IMR-90 (cell line): ENCODE data around the gene EXOG. TPM values are rescaled to one million over a fixed set of nuclear protein-coding genes. Genes with fewer than 3 reads are reported as not detected.

ENCODE experiments used
- ATAC-seq: fragments of 200-7000 bp; cut with Tn5 transposase; 2 replicates; pipeline ENCODE4 v1.9.1; 2020; ENCODE audit warnings: low read depth, mild to moderate bottlenecking, moderate library complexity
- BruUV-seq: library from RNA; stranded (reverse); fragments of 400-500 nt; replicated peaks from 2 replicates; lab custom pipeline; 2021; lab: Mats Ljungman, UMichigan
- CTCF ChIA-PET: fragments of 300-600 bp; formaldehyde crosslinking; extraction: SDS; loops from one replicate; lab custom pipeline; 2021; ENCODE audit warnings: antibody characterized with exemption; lab: Yijun Ruan, JAX
- POLR2A ChIA-PET: fragments of 300-600 bp; sonication (Branson Sonifier 250); formaldehyde crosslinking; loops from one replicate; lab custom pipeline; 2022; ENCODE audit warnings: antibody characterized with exemption; ENCODE audit not compliant: unreplicated experiment; lab: Charles Lee
- DNase-seq: peaks from one replicate; pipeline ENCODE4 v3.0.0; 2013
- H2AFZ ChIP-seq: replicated peaks from 2 replicates; pipeline ENCODE3; 2013; ENCODE audit warnings: low read length, mild to moderate bottlenecking; ENCODE audit not compliant: poor library complexity
- H2AK5ac ChIP-seq: 2 replicates; pipeline ENCODE4 v1.6.1; 2013; ENCODE audit warnings: low read depth, low read length, inconsistent platforms
- H2AK9ac ChIP-seq: replicated peaks from 2 replicates; pipeline ENCODE3; 2013; ENCODE audit warnings: mild to moderate bottlenecking, low read depth, low read length, moderate library complexity; ENCODE audit not compliant: poor library complexity
- H2BK120ac ChIP-seq: 2 replicates; pipeline ENCODE4 v1.6.1; 2013; ENCODE audit warnings: low read depth, low read length, inconsistent platforms
- H2BK15ac ChIP-seq: 3 replicates; pipeline ENCODE4 v1.6.1; 2013; ENCODE audit warnings: low read depth, low read length, inconsistent platforms
- H2BK20ac ChIP-seq: 2 replicates; pipeline ENCODE4 v1.6.1; 2013; ENCODE audit warnings: low read depth, mild to moderate bottlenecking, inconsistent platforms, low read length, moderate library complexity
- H2BK5ac ChIP-seq: 2 replicates; pipeline ENCODE4 v1.6.1; 2013; ENCODE audit warnings: mild to moderate bottlenecking, low read depth, low read length, inconsistent platforms; ENCODE audit not compliant: poor library complexity, severe bottlenecking
- H3K14ac ChIP-seq: replicated peaks from 2 replicates; pipeline ENCODE4 v1.6.1; 2013; ENCODE audit warnings: low read depth, low read length, inconsistent platforms
- H3K18ac ChIP-seq: 2 replicates; pipeline ENCODE4 v1.6.1; 2013; ENCODE audit warnings: low read depth, low read length, control low read depth
- H3K23ac ChIP-seq: 2 replicates; pipeline ENCODE4 v1.6.1; 2013; ENCODE audit warnings: low read depth, low read length, inconsistent platforms
- H3K27ac ChIP-seq: 2 replicates; pipeline ENCODE4 v1.5.1; 2013; ENCODE audit warnings: mild to moderate bottlenecking, control low read depth, low read length; ENCODE audit not compliant: insufficient read depth
- H3K27me3 ChIP-seq: 2 replicates; pipeline ENCODE4 v1.6.1; 2013; ENCODE audit warnings: low read length; ENCODE audit not compliant: control insufficient read depth, insufficient read depth
- H3K36me3 ChIP-seq: 2 replicates; pipeline ENCODE4 v1.6.1; 2013; ENCODE audit warnings: low read length, mixed read lengths; ENCODE audit not compliant: control insufficient read depth, insufficient read depth
- H3K4ac ChIP-seq: 2 replicates; pipeline ENCODE4 v1.6.1; 2013; ENCODE audit warnings: low read depth, low read length, inconsistent platforms
- H3K4me1 ChIP-seq: 2 replicates; pipeline ENCODE4 v1.6.1; 2013; ENCODE audit warnings: low read length, mixed read lengths; ENCODE audit not compliant: control insufficient read depth, insufficient read depth
- H3K4me2 ChIP-seq: 2 replicates; pipeline ENCODE4 v1.6.1; 2013; ENCODE audit warnings: low read depth, mild to moderate bottlenecking, control low read depth, low read length, moderate library complexity
- H3K4me3 ChIP-seq: 2 replicates; pipeline ENCODE4 v1.5.1; 2013; ENCODE audit warnings: low read depth, mild to moderate bottlenecking, control low read depth, low read length, moderate library complexity; ENCODE audit not compliant: insufficient read depth
- H3K56ac ChIP-seq: 2 replicates; pipeline ENCODE4 v1.6.1; 2013; ENCODE audit warnings: low read length, inconsistent platforms; ENCODE audit not compliant: insufficient read depth; ENCODE audit errors: extremely low read depth
- H3K79me1 ChIP-seq, 2 experiments: 2 replicates each; pipeline ENCODE4 v1.6.1; 2013; ENCODE audit warnings: low read length in 2 of 2, inconsistent platforms in 1 of 2, low read depth in 1 of 2
- H3K9ac ChIP-seq: 2 replicates; pipeline ENCODE4 v1.6.1; 2013; ENCODE audit warnings: low read depth, low read length, control low read depth
- H3K9me1 ChIP-seq: 2 replicates; pipeline ENCODE4 v1.6.1; 2013; ENCODE audit warnings: low read length, inconsistent platforms; ENCODE audit not compliant: insufficient read depth
- H3K9me3 ChIP-seq: 2 replicates; pipeline ENCODE4 v1.6.1; 2013; ENCODE audit warnings: low read length; ENCODE audit not compliant: control insufficient read depth, insufficient read depth
- H4K20me1 ChIP-seq: 2 replicates; pipeline ENCODE4 v1.6.1; 2013; ENCODE audit warnings: low read length, inconsistent platforms; ENCODE audit not compliant: insufficient read depth
- H4K5ac ChIP-seq: 2 replicates; pipeline ENCODE4 v1.6.1; 2013; ENCODE audit warnings: mild to moderate bottlenecking, low read depth, low read length, control low read depth
- H4K8ac ChIP-seq, 2 experiments: 2 replicates each; pipeline ENCODE4 v1.6.1; 2013; ENCODE audit warnings: low read depth in 2 of 2, low read length in 2 of 2, control low read depth in 1 of 2, inconsistent platforms in 1 of 2
- H4K91ac ChIP-seq: 2 replicates; pipeline ENCODE4 v1.6.1; 2013; ENCODE audit warnings: low read depth, low read length, inconsistent platforms; ENCODE audit not compliant: insufficient read depth
- BHLHE40 ChIP-seq: fragments of 150-350 bp; IDR thresholded peaks from 2 replicates; pipeline ENCODE4 v1.6.1; 2016; ENCODE audit warnings: mild to moderate bottlenecking, low read depth, low read length
- CEBPB ChIP-seq: IDR thresholded peaks from 2 replicates; pipeline ENCODE4 v1.6.1; 2012; ENCODE audit warnings: low read depth, low read length, improper control_type of control experiment
- CHD1 ChIP-seq: IDR thresholded peaks from 2 replicates; pipeline ENCODE4 v1.6.1; 2012; ENCODE audit warnings: low read depth, low read length, improper control_type of control experiment
- CTCF ChIP-seq: conservative IDR thresholded peaks from 2 replicates; pipeline ENCODE4 v1.5.1; 2012; ENCODE audit warnings: mild to moderate bottlenecking, low read depth, low read length, improper control_type of control experiment
- FOS ChIP-seq: fragments of 150-350 bp; IDR thresholded peaks from 2 replicates; pipeline ENCODE4 v1.6.1; 2016; ENCODE audit warnings: low read depth, low read length
- MAFK ChIP-seq: IDR thresholded peaks from 2 replicates; pipeline ENCODE4 v1.6.1; 2012; ENCODE audit warnings: low read depth, low read length, improper control_type of control experiment
- MAZ ChIP-seq: IDR thresholded peaks from 2 replicates; pipeline ENCODE4 v1.6.1; 2012; ENCODE audit warnings: low read depth, mild to moderate bottlenecking, low read length, improper control_type of control experiment, moderate library complexity, borderline replicate concordance
- MXI1 ChIP-seq: IDR thresholded peaks from 2 replicates; pipeline ENCODE4 v1.6.1; 2012; ENCODE audit warnings: low read depth, mild to moderate bottlenecking, low read length, moderate library complexity, borderline replicate concordance
- NFE2L2 ChIP-seq: fragments of 150-350 bp; IDR thresholded peaks from 2 replicates; pipeline ENCODE4 v1.6.1; 2016; ENCODE audit warnings: low read depth, mild to moderate bottlenecking, low read length
- POLR2A ChIP-seq: IDR thresholded peaks from 2 replicates; pipeline ENCODE4 v1.6.1; 2012; ENCODE audit warnings: mild to moderate bottlenecking, low read depth, low read length
- RAD21 ChIP-seq: IDR thresholded peaks from 2 replicates; pipeline ENCODE4 v1.6.1; 2012; ENCODE audit warnings: low read length, improper control_type of control experiment
- RCOR1 ChIP-seq: IDR thresholded peaks from 2 replicates; pipeline ENCODE4 v1.6.1; 2012; ENCODE audit warnings: mild to moderate bottlenecking, low read length, improper control_type of control experiment; ENCODE audit not compliant: insufficient replicate concordance
- RFX5 ChIP-seq: IDR thresholded peaks from 2 replicates; pipeline ENCODE4 v1.8.0; 2012; ENCODE audit warnings: low read depth, mild to moderate bottlenecking, low read length, moderate library complexity
- SMC3 ChIP-seq: fragments of 150-350 bp; IDR thresholded peaks from 2 replicates; pipeline ENCODE4 v1.6.1; 2016; ENCODE audit warnings: low read depth, mild to moderate bottlenecking, antibody characterized with exemption, low read length, moderate library complexity
- WGBS, 2 experiments: methylation state at CpG; one replicate each; pipeline versions ENCODE4 v1.1.5 to v1.1.7; 2013; ENCODE audit warnings: missing lambda C conversion rate in 2 of 2; ENCODE audit not compliant: insufficient read length in 1 of 2; ENCODE audit errors: extremely low coverage in 2 of 2; 5-methylcytosine and 5-hydroxymethylcytosine counted together
- dilution Hi-C: fragments of 300-500 bp; cut with HindIII; formaldehyde crosslinking; loops from one replicate; pipeline ENCODE4 v1.14.3; 2018; ENCODE audit warnings: low sequenced_read_pairs; ENCODE audit not compliant: unreplicated experiment
- in situ Hi-C: fragments of 300-500 bp; cut with MboI; formaldehyde crosslinking; loops from 3 replicates; pipeline ENCODE4 v1.14.3; 2019; ENCODE audit warnings: low sequenced_read_pairs, inconsistent platforms, mixed read lengths
- intact Hi-C: fragments of 100-400 bp; cut with micrococcal nuclease; formaldehyde crosslinking; loops from 2 replicates; pipeline ENCODE4 v1.10.0; 2022
- polyA plus RNA-seq, 3 experiments: library from polyadenylated mRNA; depleted of rRNA; stranded (reverse); fragments of >200 nt; gene quantifications; 2 replicates each; pipeline ENCODE4 v1.2.3, GENCODE V29; 2012; ENCODE audit warnings: low replicate concordance in 1 of 3
- total RNA-seq: library from RNA; depleted of rRNA; stranded (reverse); fragments of >200 nt; gene quantifications from 2 replicates; pipeline ENCODE4 v1.2.3, GENCODE V29; 2012
- TF ChIP-seq, protein P1 (sequence below): fragments of 150-350 bp; IDR thresholded peaks from 2 replicates; pipeline ENCODE4 v1.6.1; 2017; ENCODE audit warnings: mild to moderate bottlenecking, antibody characterized with exemption, low read length, low read depth
- TF ChIP-seq, protein P2 (sequence below): fragments of 150-350 bp; IDR thresholded peaks from 2 replicates; pipeline ENCODE4 v1.6.1; 2016; ENCODE audit warnings: low read depth, mild to moderate bottlenecking, low read length, moderate library complexity, borderline replicate concordance

EXOG gene
- total and polyA plus RNA-seq, 2 of the 4 experiments (the other 2 are of a cell fraction): 10.2 to 15.0 TPM

DNA sequence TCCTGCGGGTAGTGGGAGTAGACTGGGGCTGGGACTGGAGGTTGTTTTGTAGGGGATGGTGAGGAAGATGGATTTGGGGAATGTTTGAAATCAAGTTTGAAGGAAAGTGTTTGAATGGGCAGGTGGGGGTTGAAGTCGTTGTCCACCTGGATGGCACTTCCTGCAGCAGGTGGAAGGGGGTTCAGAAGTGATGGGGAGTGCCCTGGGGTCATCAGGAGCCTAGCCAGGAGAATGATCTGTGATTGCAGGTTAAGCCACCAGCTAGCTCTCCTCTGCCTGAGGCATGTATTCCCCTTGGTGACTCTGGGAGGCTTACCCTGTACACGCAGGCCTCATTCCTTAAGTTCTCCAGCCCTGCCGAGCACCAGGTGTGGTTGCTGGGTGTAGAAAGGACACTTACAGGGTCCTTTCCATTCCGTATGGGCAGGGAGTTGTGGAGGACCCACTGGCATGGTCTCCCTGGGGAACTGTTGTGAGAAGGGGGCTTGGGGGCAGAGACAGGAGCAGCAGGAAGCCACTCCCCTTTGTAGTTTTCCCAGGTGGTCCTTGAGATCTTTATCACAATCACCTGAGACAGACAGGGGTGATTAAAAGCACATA lies 19.9 kb upstream of the EXOG start:
- in situ Hi-C loops: no loop called here
- Histone ChIP-seq H3K79me1 (peaks cover 4 to 16% of the 10 kb centered on the region in 2 experiments; a peak in 3 of 4 replicates), H3K23ac (no peak overlapping the region), H3K36me3 (peaks cover 4% of the 10 kb centered on the region; the same call in 1 of the 2 replicates), H2BK120ac (no peak overlapping the region), H2BK5ac (no peak overlapping the region), H4K20me1 (peaks cover 14% of the 10 kb centered on the region), H3K18ac (no peak overlapping the region), H2BK20ac (no peak overlapping the region), H3K27ac (no peak overlapping the region), H3K4me3 (no peak overlapping the region), H3K27me3 (no peaks in the 10 kb centered on the region), H2AK5ac (no peak overlapping the region), H3K9me1 (no peaks in the 10 kb centered on the region; the same call in 1 of the 2 replicates), H2BK15ac (no peak overlapping the region), H3K9me3 (no peaks in the 10 kb centered on the region), H3K4me2 (no peak overlapping the region), H4K91ac (no peak overlapping the region), H2AK9ac (no peak overlapping the region), H3K4me1 (no peaks in the 10 kb centered on the region), H3K4ac (no peak overlapping the region), H3K14ac (no peak overlapping the region), H4K5ac (no peak overlapping the region), H4K8ac (no peak overlapping the region), H3K9ac (no peak overlapping the region), H2AFZ (no peak overlapping the region), H3K56ac (no peak overlapping the region)
- no peak for ATAC-seq
- CTCF ChIA-PET: no interaction called here
- WGBS, 2 experiments: 40% methylated on average over 1 of the region's 5 CpGs; no CpG with 5 or more reads in 1 of the 2 experiments
- dilution Hi-C loops: loop anchor here (25.0 kb wide), 1 partner anchor 114 kb away; no protein-coding TSS in a partner anchor
- POLR2A ChIA-PET: no interaction called here
- TF ChIP-seq CEBPB (no peak), SMC3 (no peak), CTCF (no peak), RCOR1 (no peak), MAFK (no peak), RFX5 (no peak), MAZ (no peak), FOS (no peak), NFE2L2 (no peak), CHD1 (no peak), POLR2A (no peak), RAD21 (no peak), BHLHE40 (no peak), MXI1 (no peak)
- TF ChIP-seq, protein P1, sequence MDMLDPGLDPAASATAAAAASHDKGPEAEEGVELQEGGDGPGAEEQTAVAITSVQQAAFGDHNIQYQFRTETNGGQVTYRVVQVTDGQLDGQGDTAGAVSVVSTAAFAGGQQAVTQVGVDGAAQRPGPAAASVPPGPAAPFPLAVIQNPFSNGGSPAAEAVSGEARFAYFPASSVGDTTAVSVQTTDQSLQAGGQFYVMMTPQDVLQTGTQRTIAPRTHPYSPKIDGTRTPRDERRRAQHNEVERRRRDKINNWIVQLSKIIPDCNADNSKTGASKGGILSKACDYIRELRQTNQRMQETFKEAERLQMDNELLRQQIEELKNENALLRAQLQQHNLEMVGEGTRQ: no peak
- TF ChIP-seq, protein P2, sequence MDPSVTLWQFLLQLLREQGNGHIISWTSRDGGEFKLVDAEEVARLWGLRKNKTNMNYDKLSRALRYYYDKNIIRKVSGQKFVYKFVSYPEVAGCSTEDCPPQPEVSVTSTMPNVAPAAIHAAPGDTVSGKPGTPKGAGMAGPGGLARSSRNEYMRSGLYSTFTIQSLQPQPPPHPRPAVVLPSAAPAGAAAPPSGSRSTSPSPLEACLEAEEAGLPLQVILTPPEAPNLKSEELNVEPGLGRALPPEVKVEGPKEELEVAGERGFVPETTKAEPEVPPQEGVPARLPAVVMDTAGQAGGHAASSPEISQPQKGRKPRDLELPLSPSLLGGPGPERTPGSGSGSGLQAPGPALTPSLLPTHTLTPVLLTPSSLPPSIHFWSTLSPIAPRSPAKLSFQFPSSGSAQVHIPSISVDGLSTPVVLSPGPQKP: no peak
- intact Hi-C loops: no loop called here
- no TSS peak for BruUV-seq
- DNase-seq: no peak
